ENCODE data around the gene TOR2A. TPM values are rescaled to one million over a fixed set of nuclear protein-coding genes. Genes with fewer than 3 reads are reported as not detected.

The TOR2A gene
- total RNA-seq, 2 experiments from 2014 or later: 27.0 to 29.1 TPM

GRCh38 chr9:127741831-127742434 lies 6.8 kb upstream of the TOR2A start:
- ChIA-PET CTCF (interaction anchor here (1.1 to 4.4 kb wide), 2 partner anchors 128 kb away, joined by 4 to 16 read pairs; no protein-coding TSS in a partner anchor), POLR2A (interaction anchor here (0.8 kb wide), 1 partner anchor 29 kb away, joined by 3 read pairs; no protein-coding TSS in a partner anchor)
- peaks cover 3% of the 10 kb centered on the region for H3K4me1 Mint-ChIP-seq (ENCODE audit: low read depth)
- peaks cover 63% of the 10 kb centered on the region for H3K36me3 Mint-ChIP-seq (ENCODE audit: low read depth)
- DNase-seq (no peak), ATAC-seq (no peak)
- no peak overlapping the region for H3K27ac Mint-ChIP-seq
- H3K9me3 Mint-ChIP-seq (ENCODE audit: insufficient read depth): no peaks in the 10 kb centered on the region
- no peaks in the 10 kb centered on the region for H3K27me3 Mint-ChIP-seq (ENCODE audit: low read depth)
- no peak overlapping the region for H3K4me3 Mint-ChIP-seq

- peaks cover 10% of the 10 kb centered on the region for H3K4me1 Mint-ChIP-seq (ENCODE audit: low read depth)
- ChIA-PET POLR2A (interaction anchor here (0.6 kb wide), 1 partner anchor 37 kb away, joined by 3 read pairs; no protein-coding TSS in a partner anchor), CTCF (interaction anchor here (1.0 to 1.4 kb wide), 2 partner anchors 24 to 182 kb away, joined by 3 to 5 read pairs; no protein-coding TSS in a partner anchor)
- no peak overlapping the region for H3K4me3 Mint-ChIP-seq
- DNase-seq: no peak
- H3K27ac Mint-ChIP-seq: no peak overlapping the region
- ATAC-seq: no peak
- no peaks in the 10 kb centered on the region for H3K9me3 Mint-ChIP-seq (ENCODE audit: insufficient read depth)
- no peaks in the 10 kb centered on the region for H3K27me3 Mint-ChIP-seq (ENCODE audit: low read depth)
- peaks cover 46% of the 10 kb centered on the region for H3K36me3 Mint-ChIP-seq (ENCODE audit: low read depth)
Measured at GRCh38 chr9:127739614-127740330, 4.7 kb upstream of the TOR2A start.

GRCh38 chr9:127738666-127739065 lies 3.6 kb upstream of the TOR2A start:
- Mint-ChIP-seq H3K9me3 (ENCODE audit: insufficient read depth) (no peaks in the 10 kb centered on the region), H3K4me1 (ENCODE audit: low read depth) (peaks cover 20% of the 10 kb centered on the region), H3K36me3 (ENCODE audit: low read depth) (peaks cover 41% of the 10 kb centered on the region), H3K4me3 (no peak overlapping the region), H3K27me3 (ENCODE audit: low read depth) (no peaks in the 10 kb centered on the region), H3K27ac (no peak overlapping the region)
- POLR2A ChIA-PET: no interaction called here
- ATAC-seq: no peak
- CTCF ChIA-PET: interaction anchor here (0.9 to 1.9 kb wide), 2 partner anchors 44 to 46 kb away, joined by 3 to 7 read pairs; partner anchors contain the start of gene CDK9
- DNase-seq: no peak

GRCh38 chr9:127735530-127736185 lies 564 bp upstream of the TOR2A start:
- POLR2A ChIA-PET: interaction anchor here (0.6 to 2.2 kb wide), 14 partner anchors 9 to 285 kb away, joined by 3 to 12 read pairs (median 4); partner anchors contain the start of genes CDK9, LRSAM1, RPL12 and ST6GALNAC4
- CTCF ChIA-PET: interaction anchor here (0.8 to 3.4 kb wide), 60 partner anchors 9 to 521 kb away, joined by 3 to 59 read pairs (median 7); partner anchors contain the start of genes CDK9, FPGS, LRSAM1 and NAIF1
- Mint-ChIP-seq H3K4me3 (peak overlapping the region; percentile 73), H3K4me1 (ENCODE audit: low read depth) (peaks cover 25% of the 10 kb centered on the region), H3K36me3 (ENCODE audit: low read depth) (peaks cover 21% of the 10 kb centered on the region), H3K9me3 (ENCODE audit: insufficient read depth) (no peaks in the 10 kb centered on the region), H3K27me3 (ENCODE audit: low read depth) (no peaks in the 10 kb centered on the region), H3K27ac (peak overlapping the region; percentile 86)
- DNase-seq (no peak), ATAC-seq (no peak)

GRCh38 chr9:127734247-127734746 lies 797 bp downstream of the TOR2A start:
- no peaks in the 10 kb centered on the region for H3K27me3 Mint-ChIP-seq (ENCODE audit: low read depth)
- ATAC-seq (no peak), DNase-seq (no peak)
- H3K9me3 Mint-ChIP-seq (ENCODE audit: insufficient read depth): no peaks in the 10 kb centered on the region
- H3K4me3 Mint-ChIP-seq: peak overlapping the region; percentile 73
- H3K27ac Mint-ChIP-seq: peak overlapping the region; percentile 86
- H3K36me3 Mint-ChIP-seq (ENCODE audit: low read depth): peaks cover 16% of the 10 kb centered on the region
- ChIA-PET POLR2A (interaction anchor here (0.5 to 2.2 kb wide), 16 partner anchors 10 to 283 kb away, joined by 3 to 12 read pairs (median 4); partner anchors contain the start of genes CDK9, CFAP157, LRSAM1 and PTRH1), CTCF (interaction anchor here (0.7 to 3.4 kb wide), 74 partner anchors 10 to 333 kb away, joined by 3 to 59 read pairs (median 6); partner anchors contain the start of genes CDK9, FPGS, LRSAM1 and NAIF1)
- H3K4me1 Mint-ChIP-seq (ENCODE audit: low read depth): peaks cover 25% of the 10 kb centered on the region

GRCh38 chr9:127733614-127734013 lies 1.5 kb downstream of the TOR2A start:
- Mint-ChIP-seq H3K36me3 (ENCODE audit: low read depth) (peaks cover 11% of the 10 kb centered on the region), H3K4me3 (peak overlapping the region; percentile 73), H3K9me3 (ENCODE audit: insufficient read depth) (no peaks in the 10 kb centered on the region), H3K27ac (peak overlapping the region; percentile 69), H3K27me3 (ENCODE audit: low read depth) (no peaks in the 10 kb centered on the region), H3K4me1 (ENCODE audit: low read depth) (peaks cover 25% of the 10 kb centered on the region)
- DNase-seq (no peak), ATAC-seq (no peak)
- ChIA-PET CTCF (interaction anchor here (1.1 to 3.4 kb wide), 9 partner anchors 22 to 246 kb away, joined by 3 to 53 read pairs (median 24); partner anchors contain the start of genes ST6GALNAC4 and STXBP1), POLR2A (no interaction called here)

- ChIA-PET CTCF (interaction anchor here (1.1 kb wide), 1 partner anchor 189 kb away, joined by 3 read pairs; no protein-coding TSS in a partner anchor), POLR2A (interaction anchor here (0.6 kb wide), 1 partner anchor 47 kb away, joined by 3 read pairs; no protein-coding TSS in a partner anchor)
- Mint-ChIP-seq H3K27ac (no peak overlapping the region), H3K9me3 (ENCODE audit: insufficient read depth) (no peaks in the 10 kb centered on the region), H3K4me1 (ENCODE audit: low read depth) (peaks cover 25% of the 10 kb centered on the region), H3K4me3 (no peak overlapping the region), H3K36me3 (ENCODE audit: low read depth) (peaks cover 3% of the 10 kb centered on the region), H3K27me3 (ENCODE audit: low read depth) (no peaks in the 10 kb centered on the region)
- ATAC-seq: no peak
- no peak for DNase-seq
Measured at GRCh38 chr9:127732444-127732843, 2.6 kb downstream of the TOR2A start.

- CTCF ChIA-PET: no interaction called here
- Mint-ChIP-seq H3K27ac (no peak overlapping the region), H3K4me3 (no peak overlapping the region), H3K36me3 (ENCODE audit: low read depth) (no peaks in the 10 kb centered on the region), H3K4me1 (ENCODE audit: low read depth) (peaks cover 25% of the 10 kb centered on the region), H3K27me3 (ENCODE audit: low read depth) (no peaks in the 10 kb centered on the region), H3K9me3 (ENCODE audit: insufficient read depth) (no peaks in the 10 kb centered on the region)
- POLR2A ChIA-PET: no interaction called here
- DNase-seq: no peak
- ATAC-seq: no peak
Measured at GRCh38 chr9:127731938-127732337, 3.2 kb downstream of the TOR2A start.

- no peaks in the 10 kb centered on the region for H3K36me3 Mint-ChIP-seq (ENCODE audit: low read depth)
- ChIA-PET POLR2A (no interaction called here), CTCF (interaction anchor here (1.1 to 1.2 kb wide), 2 partner anchors 108 to 141 kb away, joined by 3 to 5 read pairs; no protein-coding TSS in a partner anchor)
- DNase-seq (no peak), ATAC-seq (no peak)
- no peaks in the 10 kb centered on the region for H3K27me3 Mint-ChIP-seq (ENCODE audit: low read depth)
- no peak overlapping the region for H3K27ac Mint-ChIP-seq
- peaks cover 22% of the 10 kb centered on the region for H3K4me1 Mint-ChIP-seq (ENCODE audit: low read depth)
- H3K4me3 Mint-ChIP-seq: no peak overlapping the region
- H3K9me3 Mint-ChIP-seq (ENCODE audit: insufficient read depth): no peaks in the 10 kb centered on the region
Measured at GRCh38 chr9:127730799-127731410, 4.2 kb downstream of the TOR2A start.

GRCh38 chr9:127730262-127730661 lies 4.8 kb downstream of the TOR2A start:
- POLR2A ChIA-PET: no interaction called here
- H3K27ac Mint-ChIP-seq: peak overlapping the region; percentile 30
- H3K27me3 Mint-ChIP-seq (ENCODE audit: low read depth): no peaks in the 10 kb centered on the region
- ATAC-seq (no peak), DNase-seq (no peak)
- no peaks in the 10 kb centered on the region for H3K9me3 Mint-ChIP-seq (ENCODE audit: insufficient read depth)
- no peak overlapping the region for H3K4me3 Mint-ChIP-seq
- peaks cover 16% of the 10 kb centered on the region for H3K4me1 Mint-ChIP-seq (ENCODE audit: low read depth)
- H3K36me3 Mint-ChIP-seq (ENCODE audit: low read depth): no peaks in the 10 kb centered on the region
- CTCF ChIA-PET: interaction anchor here (1.1 to 1.2 kb wide), 2 partner anchors 108 to 140 kb away, joined by 3 to 5 read pairs; no protein-coding TSS in a partner anchor
